BE2C (cell line): ENCODE results near the gene HUWE1. TPM values are rescaled to one million over a fixed set of nuclear protein-coding genes. Genes with fewer than 3 reads are reported as not detected.

Experiments
- DNase-seq: peaks from one replicate; pipeline ENCODE4 v3.0.0-alpha.2; 2020
- H3K27me3 ChIP-seq: fragments of 250-450 bp; sonication (Bioruptor Pico); 2 replicates; pipeline ENCODE4 v1.5.1; 2020; ENCODE audit warnings: mild to moderate bottlenecking
- H3K36me3 ChIP-seq: fragments of 250-450 bp; sonication (Bioruptor Pico); 2 replicates; pipeline ENCODE4 v1.5.1; 2020; ENCODE audit warnings: mild to moderate bottlenecking
- H3K4me1 ChIP-seq: fragments of 250-450 bp; sonication (Bioruptor Pico); 2 replicates; pipeline ENCODE4 v1.5.1; 2020
- H3K4me3 ChIP-seq: 2 replicates; pipeline ENCODE4 v1.5.1; 2011; ENCODE audit warnings: low read depth, low read length
- H3K9me3 ChIP-seq: fragments of 250-450 bp; sonication (Bioruptor Pico); 2 replicates; pipeline ENCODE4 v1.5.1; 2020
- polyA plus RNA-seq: library from polyadenylated mRNA; unstranded; fragments of >200 nt; gene quantifications from one replicate; pipeline ENCODE4 v1.2.1, GENCODE V29; 2012; ENCODE audit warnings: low read depth, missing spikeins; ENCODE audit not compliant: insufficient read length, insufficient read depth
- TF ChIP-seq, protein P1 (sequence below): IDR thresholded peaks from 2 replicates; pipeline ENCODE4 v1.5.1; 2012; ENCODE audit warnings: mild to moderate bottlenecking, low read depth, low read length

Gene HUWE1, protein sequence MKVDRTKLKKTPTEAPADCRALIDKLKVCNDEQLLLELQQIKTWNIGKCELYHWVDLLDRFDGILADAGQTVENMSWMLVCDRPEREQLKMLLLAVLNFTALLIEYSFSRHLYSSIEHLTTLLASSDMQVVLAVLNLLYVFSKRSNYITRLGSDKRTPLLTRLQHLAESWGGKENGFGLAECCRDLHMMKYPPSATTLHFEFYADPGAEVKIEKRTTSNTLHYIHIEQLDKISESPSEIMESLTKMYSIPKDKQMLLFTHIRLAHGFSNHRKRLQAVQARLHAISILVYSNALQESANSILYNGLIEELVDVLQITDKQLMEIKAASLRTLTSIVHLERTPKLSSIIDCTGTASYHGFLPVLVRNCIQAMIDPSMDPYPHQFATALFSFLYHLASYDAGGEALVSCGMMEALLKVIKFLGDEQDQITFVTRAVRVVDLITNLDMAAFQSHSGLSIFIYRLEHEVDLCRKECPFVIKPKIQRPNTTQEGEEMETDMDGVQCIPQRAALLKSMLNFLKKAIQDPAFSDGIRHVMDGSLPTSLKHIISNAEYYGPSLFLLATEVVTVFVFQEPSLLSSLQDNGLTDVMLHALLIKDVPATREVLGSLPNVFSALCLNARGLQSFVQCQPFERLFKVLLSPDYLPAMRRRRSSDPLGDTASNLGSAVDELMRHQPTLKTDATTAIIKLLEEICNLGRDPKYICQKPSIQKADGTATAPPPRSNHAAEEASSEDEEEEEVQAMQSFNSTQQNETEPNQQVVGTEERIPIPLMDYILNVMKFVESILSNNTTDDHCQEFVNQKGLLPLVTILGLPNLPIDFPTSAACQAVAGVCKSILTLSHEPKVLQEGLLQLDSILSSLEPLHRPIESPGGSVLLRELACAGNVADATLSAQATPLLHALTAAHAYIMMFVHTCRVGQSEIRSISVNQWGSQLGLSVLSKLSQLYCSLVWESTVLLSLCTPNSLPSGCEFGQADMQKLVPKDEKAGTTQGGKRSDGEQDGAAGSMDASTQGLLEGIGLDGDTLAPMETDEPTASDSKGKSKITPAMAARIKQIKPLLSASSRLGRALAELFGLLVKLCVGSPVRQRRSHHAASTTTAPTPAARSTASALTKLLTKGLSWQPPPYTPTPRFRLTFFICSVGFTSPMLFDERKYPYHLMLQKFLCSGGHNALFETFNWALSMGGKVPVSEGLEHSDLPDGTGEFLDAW (N-terminal part only)
- 105 TPM for polyA plus RNA-seq

DNA sequence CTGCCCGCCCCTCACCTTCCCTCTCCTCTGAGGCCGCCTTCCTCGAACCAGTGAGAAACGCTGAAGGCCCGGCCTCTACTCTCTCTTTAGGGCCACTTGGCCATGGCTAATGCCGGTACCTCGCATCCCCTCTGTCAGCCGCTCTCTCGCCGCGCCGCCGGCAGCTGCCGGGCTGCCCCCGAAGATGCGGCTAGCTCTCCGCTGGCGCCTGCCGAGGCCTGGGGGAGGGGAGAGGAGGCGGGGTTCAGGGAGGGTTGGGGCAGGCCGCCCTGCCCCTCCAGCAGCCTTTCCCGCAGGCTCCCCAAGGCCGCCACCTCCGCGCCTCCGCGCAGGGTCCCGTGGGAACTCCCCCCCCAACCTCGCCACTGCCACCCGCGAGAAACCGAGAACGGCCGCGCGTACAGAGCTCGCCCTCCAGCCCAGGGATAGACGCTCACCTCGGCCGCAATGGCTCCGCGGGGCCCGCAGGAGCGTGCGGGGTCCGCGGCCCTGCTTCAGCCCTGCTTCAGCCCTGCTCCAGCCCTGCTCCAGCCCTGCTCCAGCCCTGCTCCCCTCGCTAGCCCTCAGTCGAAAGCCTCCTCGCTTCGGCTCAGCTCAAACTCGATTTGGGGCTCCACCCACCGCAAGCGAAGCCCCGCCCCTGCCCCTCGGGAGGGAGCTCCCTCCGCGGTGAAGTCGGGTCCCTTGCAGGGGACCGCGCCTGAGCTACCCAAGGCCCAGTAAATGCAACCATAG, at the start of gene HUWE1:
HUWE1 (minus strand) TSS at position 569 of the 735 bp plus-strand sequence. CDS start 32,612 bp downstream, outside the sequence.
- DNase-seq = peak; percentile 91
- TF ChIP-seq, protein P1, sequence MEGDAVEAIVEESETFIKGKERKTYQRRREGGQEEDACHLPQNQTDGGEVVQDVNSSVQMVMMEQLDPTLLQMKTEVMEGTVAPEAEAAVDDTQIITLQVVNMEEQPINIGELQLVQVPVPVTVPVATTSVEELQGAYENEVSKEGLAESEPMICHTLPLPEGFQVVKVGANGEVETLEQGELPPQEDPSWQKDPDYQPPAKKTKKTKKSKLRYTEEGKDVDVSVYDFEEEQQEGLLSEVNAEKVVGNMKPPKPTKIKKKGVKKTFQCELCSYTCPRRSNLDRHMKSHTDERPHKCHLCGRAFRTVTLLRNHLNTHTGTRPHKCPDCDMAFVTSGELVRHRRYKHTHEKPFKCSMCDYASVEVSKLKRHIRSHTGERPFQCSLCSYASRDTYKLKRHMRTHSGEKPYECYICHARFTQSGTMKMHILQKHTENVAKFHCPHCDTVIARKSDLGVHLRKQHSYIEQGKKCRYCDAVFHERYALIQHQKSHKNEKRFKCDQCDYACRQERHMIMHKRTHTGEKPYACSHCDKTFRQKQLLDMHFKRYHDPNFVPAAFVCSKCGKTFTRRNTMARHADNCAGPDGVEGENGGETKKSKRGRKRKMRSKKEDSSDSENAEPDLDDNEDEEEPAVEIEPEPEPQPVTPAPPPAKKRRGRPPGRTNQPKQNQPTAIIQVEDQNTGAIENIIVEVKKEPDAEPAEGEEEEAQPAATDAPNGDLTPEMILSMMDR = no peak
- Histone ChIP-seq H3K4me1 (no peaks in the 10 kb centered on the region), H3K4me3 (peak within 1 kb of the TSS; percentile 83), H3K9me3 (no peaks in the 10 kb centered on the region), H3K27me3 (no peaks in the 10 kb centered on the region), H3K36me3 (peaks cover 7% of the 10 kb centered on the region)

DNA sequence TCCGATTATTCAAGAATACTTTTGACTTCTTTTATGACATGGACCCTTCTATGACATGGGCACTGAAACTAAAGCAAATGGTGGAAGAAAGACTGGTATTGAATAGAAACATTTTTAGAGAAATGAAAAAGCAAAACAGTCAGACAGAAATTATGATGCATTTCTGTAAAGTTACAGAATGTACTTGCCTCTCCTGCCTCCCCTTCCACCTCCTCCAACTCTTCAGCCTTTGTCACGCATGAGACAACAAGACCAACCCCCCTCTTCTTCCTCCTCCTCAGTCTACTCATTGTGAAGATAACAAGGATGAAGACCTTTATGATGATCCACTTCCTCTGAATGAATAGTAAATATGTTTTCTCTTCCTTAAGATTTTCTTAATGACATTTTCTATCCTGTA, 46.3 kb upstream of the HUWE1 start:
- DNase-seq = no peak
- H3K27me3 ChIP-seq = no peaks in the 10 kb centered on the region
- TF ChIP-seq, protein P1 = no peak

DNA sequence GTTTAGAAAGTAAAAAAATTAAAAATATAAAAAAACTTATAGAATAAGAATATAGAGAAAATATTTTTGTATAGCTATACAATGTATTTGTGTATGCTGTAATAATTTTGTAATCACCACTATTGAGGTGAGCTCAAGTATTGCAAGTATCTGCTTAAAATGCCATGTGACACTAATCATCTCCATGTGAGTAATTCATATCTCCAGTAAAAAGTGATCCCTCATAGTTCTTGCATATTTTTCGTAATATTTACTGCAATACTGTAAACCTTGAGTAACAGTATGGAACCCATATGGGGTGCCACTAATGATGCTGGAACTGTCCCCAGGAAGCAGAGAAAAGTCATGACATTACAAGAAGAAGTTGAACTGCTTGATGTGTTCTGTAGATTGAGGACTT, 43.2 kb upstream of the HUWE1 start:
- Histone ChIP-seq H3K9me3 (no peaks in the 10 kb centered on the region), H3K4me3 (no peak overlapping the region), H3K4me1 (no peaks in the 10 kb centered on the region), H3K36me3 (no peaks in the 10 kb centered on the region), H3K27me3 (no peaks in the 10 kb centered on the region)
- TF ChIP-seq, protein P1 = no peak
- no peak for DNase-seq

More for the DNA sequence above, 46.3 kb upstream of the HUWE1 start:
- Histone ChIP-seq H3K4me1 (no peaks in the 10 kb centered on the region), H3K36me3 (no peaks in the 10 kb centered on the region), H3K4me3 (no peak overlapping the region), H3K9me3 (no peaks in the 10 kb centered on the region)

DNA sequence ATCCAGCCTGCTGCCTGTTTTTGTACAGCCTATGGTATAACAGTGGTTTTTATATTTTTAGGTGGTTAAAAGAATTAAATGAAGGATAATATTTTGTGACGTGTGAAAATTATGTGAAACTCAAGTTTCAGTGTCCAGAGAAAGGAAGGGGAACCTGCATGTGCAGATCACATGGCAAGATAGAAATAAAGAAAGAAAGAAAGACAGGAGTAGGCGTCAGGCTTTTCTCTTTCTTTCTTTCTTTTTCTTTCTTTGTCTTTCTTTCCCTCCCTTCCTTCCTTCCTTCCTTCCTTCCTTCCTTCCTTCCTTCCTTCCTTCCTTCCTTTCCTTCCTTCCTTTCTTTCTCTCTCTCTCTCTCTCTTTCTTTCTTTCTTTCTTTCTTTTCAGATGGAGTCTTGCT, 42.0 kb upstream of the HUWE1 start:
- H3K36me3 ChIP-seq = no peaks in the 10 kb centered on the region
- no peak overlapping the region for H3K4me3 ChIP-seq
- no peaks in the 10 kb centered on the region for H3K9me3 ChIP-seq
- H3K27me3 ChIP-seq = no peaks in the 10 kb centered on the region
- DNase-seq = no peak
- no peaks in the 10 kb centered on the region for H3K4me1 ChIP-seq
- TF ChIP-seq, protein P1 = no peak

DNA sequence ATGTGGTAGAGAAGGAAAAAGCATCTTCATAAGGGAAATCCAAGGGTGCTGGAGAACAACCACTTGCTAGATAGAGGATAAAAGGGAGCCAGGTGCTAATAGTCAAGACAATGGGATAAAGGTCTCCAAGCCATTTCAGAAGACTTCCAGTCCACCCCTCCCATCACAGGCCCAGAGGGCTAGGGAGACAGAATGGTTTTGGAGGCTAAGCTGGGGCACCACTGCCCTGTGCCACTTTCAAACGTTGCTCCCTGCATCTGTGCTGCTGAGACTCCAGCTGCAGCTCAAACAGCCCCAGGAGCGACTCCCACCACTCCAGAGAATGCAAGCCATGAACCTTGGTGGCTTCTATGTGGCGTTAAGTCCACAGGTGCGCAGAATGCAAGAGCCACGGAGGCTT, 38.4 kb upstream of the HUWE1 start:
- no peaks in the 10 kb centered on the region for H3K36me3 ChIP-seq
- no peak overlapping the region for H3K4me3 ChIP-seq
- H3K27me3 ChIP-seq = no peaks in the 10 kb centered on the region
- DNase-seq = no peak
- H3K9me3 ChIP-seq = no peaks in the 10 kb centered on the region
- TF ChIP-seq, protein P1 = no peak
- no peaks in the 10 kb centered on the region for H3K4me1 ChIP-seq
